Calu3 (cell line): ENCODE results near the gene ANGPTL1. TPM values are rescaled to one million over a fixed set of nuclear protein-coding genes. Genes with fewer than 3 reads are reported as not detected.

Source experiments
- BruUV-seq: library from RNA; stranded (reverse); fragments of 400-500 nt; replicated peaks from 2 replicates; lab custom pipeline; 2021; lab: Mats Ljungman, UMichigan
- CTCF ChIA-PET: fragments of 300-600 bp; sonication (Branson Sonifier 250); formaldehyde crosslinking; loops from one replicate; lab custom pipeline; 2022; ENCODE audit warnings: antibody characterized with exemption; lab: Charles Lee
- DNase-seq: peaks from one replicate; pipeline ENCODE4 v3.0.0; 2022
- H3K27ac Mint-ChIP-seq: one replicate; pipeline ENCODE4 v1.8.0; 2022; ENCODE audit warnings: mixed read lengths; ENCODE audit not compliant: unreplicated experiment
- H3K27me3 Mint-ChIP-seq: one replicate; pipeline ENCODE4 v1.8.0; 2022; ENCODE audit warnings: mixed read lengths; ENCODE audit not compliant: unreplicated experiment
- H3K36me3 Mint-ChIP-seq: one replicate; pipeline ENCODE4 v1.8.0; 2022; ENCODE audit warnings: mild to moderate bottlenecking, moderate library complexity, mixed read lengths; ENCODE audit not compliant: insufficient read depth, unreplicated experiment
- H3K4me1 Mint-ChIP-seq: one replicate; pipeline ENCODE4 v1.8.0; 2022; ENCODE audit warnings: mild to moderate bottlenecking, low read depth, mixed read lengths; ENCODE audit not compliant: unreplicated experiment
- H3K4me3 Mint-ChIP-seq: one replicate; pipeline ENCODE4 v1.8.0; 2022; ENCODE audit warnings: mild to moderate bottlenecking, low read depth, moderate library complexity, mixed read lengths; ENCODE audit not compliant: unreplicated experiment
- H3K9me3 Mint-ChIP-seq: one replicate; pipeline ENCODE4 v1.8.0; 2022; ENCODE audit warnings: low read depth, mixed read lengths; ENCODE audit not compliant: unreplicated experiment
- intact Hi-C: fragments of 100-400 bp; cut with micrococcal nuclease; formaldehyde crosslinking; loops from one replicate; pipeline ENCODE4 v1.10.0; 2022; ENCODE audit not compliant: unreplicated experiment
- total RNA-seq: library from RNA; stranded (reverse); gene quantifications from 2 replicates; pipeline ENCODE4 v1.2.3, GENCODE V29; 2022
- TF ChIP-seq, protein P1 (sequence below): fragments of 200-600 bp; IDR thresholded peaks from one replicate; pipeline ENCODE4 v1.8.0; 2022; ENCODE audit warnings: antibody characterized with exemption; ENCODE audit not compliant: unreplicated experiment

The ANGPTL1 gene
- total RNA-seq, 1 experiment from 2014 or later: 0.35 TPM

DNA sequence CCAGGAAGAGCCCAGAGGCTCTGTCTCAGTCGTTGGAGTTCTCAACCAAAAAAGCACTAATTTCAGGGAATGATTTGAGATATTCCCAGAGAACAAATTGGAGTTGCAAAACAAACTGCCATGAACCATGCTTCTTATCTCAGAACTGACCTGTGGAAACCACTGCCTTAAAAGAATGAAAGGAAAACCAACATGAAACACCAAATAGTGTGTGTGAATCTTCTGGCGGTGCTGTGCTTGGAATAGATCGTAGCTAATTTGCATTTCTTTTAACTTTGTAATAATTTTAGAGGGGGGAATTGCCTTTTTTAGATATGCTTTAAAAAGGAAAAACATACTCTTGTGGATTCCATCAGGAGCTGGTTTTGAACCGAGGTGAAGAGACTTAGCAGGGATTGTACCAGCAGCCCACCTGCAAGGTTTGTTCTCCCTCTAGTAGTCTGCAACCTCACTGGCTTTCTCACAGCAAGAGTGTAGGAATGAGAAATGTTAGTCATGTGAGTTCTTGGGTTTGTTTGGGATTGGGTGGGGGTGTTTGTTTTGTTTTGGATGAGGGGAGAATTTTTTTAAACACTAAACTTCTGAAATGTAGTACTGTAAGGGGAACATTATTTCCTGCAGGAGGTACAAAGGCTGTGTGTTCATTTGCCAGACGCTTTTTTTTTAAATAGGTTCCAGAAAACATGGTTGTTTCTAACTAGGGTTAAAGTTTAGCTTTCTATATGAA, 45.7 kb upstream of the ANGPTL1 start:
- Mint-ChIP-seq H3K4me3 (no peak overlapping the region), H3K4me1 (no peaks in the 10 kb centered on the region), H3K27ac (no peak overlapping the region), H3K27me3 (no peaks in the 10 kb centered on the region), H3K9me3 (no peaks in the 10 kb centered on the region), H3K36me3 (peaks cover 7% of the 10 kb centered on the region)
- TF ChIP-seq, protein P1, sequence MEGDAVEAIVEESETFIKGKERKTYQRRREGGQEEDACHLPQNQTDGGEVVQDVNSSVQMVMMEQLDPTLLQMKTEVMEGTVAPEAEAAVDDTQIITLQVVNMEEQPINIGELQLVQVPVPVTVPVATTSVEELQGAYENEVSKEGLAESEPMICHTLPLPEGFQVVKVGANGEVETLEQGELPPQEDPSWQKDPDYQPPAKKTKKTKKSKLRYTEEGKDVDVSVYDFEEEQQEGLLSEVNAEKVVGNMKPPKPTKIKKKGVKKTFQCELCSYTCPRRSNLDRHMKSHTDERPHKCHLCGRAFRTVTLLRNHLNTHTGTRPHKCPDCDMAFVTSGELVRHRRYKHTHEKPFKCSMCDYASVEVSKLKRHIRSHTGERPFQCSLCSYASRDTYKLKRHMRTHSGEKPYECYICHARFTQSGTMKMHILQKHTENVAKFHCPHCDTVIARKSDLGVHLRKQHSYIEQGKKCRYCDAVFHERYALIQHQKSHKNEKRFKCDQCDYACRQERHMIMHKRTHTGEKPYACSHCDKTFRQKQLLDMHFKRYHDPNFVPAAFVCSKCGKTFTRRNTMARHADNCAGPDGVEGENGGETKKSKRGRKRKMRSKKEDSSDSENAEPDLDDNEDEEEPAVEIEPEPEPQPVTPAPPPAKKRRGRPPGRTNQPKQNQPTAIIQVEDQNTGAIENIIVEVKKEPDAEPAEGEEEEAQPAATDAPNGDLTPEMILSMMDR: no peak
- intact Hi-C loops: no loop called here
- BruUV-seq: no TSS peak
- CTCF ChIA-PET: no interaction called here
- no peak for DNase-seq

DNA sequence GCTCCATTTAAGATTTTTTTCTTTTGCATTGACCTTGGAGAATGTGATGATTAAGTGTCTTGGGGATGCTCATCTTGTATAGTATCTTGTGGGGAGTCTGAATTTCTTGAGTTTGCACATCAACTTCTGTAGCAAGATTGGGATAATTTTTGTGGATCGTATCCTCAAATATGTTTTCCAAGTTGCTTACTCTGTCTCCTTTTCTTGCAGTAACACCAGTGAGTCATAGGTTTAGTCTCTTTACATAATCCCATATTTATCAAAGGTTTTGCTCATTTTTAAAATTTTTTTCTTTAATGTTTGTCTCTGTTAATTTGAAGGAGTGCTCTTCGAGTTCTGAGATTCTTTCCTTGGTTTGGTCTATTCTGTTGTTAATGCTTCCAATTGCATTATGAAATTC, 41.7 kb upstream of the ANGPTL1 start:
- CTCF ChIA-PET: no interaction called here
- TF ChIP-seq, protein P1: no peak
- no peak overlapping the region for H3K27ac Mint-ChIP-seq
- BruUV-seq: no TSS peak
- H3K9me3 Mint-ChIP-seq: no peaks in the 10 kb centered on the region
- DNase-seq: no peak
- intact Hi-C loops: no loop called here
- H3K4me3 Mint-ChIP-seq: no peak overlapping the region
- peaks cover 7% of the 10 kb centered on the region for H3K36me3 Mint-ChIP-seq
- no peaks in the 10 kb centered on the region for H3K4me1 Mint-ChIP-seq
- H3K27me3 Mint-ChIP-seq: no peaks in the 10 kb centered on the region

DNA sequence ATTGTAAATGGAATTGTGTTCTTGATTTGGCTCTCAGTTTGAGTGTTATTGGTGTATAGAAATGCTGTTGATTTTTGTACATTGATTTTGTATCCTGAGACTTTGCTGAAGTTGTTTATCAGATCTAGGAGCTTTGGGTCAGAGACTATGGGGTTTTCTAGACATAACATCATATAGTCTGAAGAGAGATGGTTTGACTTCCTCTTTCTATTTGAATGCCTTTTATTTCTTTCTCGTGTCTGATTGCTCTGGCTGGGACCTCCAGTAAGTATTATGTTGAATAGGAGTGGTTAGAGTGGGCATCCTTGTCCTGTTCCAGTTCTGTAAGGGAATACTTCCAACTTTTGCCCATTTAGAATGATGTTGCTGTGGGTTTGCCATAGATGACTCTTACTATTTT, 39.1 kb upstream of the ANGPTL1 start:
- Mint-ChIP-seq H3K4me3 (no peak overlapping the region), H3K4me1 (no peaks in the 10 kb centered on the region), H3K27me3 (no peaks in the 10 kb centered on the region), H3K27ac (no peak overlapping the region), H3K9me3 (no peaks in the 10 kb centered on the region), H3K36me3 (peaks cover 7% of the 10 kb centered on the region)
- BruUV-seq: no TSS peak
- DNase-seq: no peak
- CTCF ChIA-PET: no interaction called here
- TF ChIP-seq, protein P1: no peak
- intact Hi-C loops: no loop called here

DNA sequence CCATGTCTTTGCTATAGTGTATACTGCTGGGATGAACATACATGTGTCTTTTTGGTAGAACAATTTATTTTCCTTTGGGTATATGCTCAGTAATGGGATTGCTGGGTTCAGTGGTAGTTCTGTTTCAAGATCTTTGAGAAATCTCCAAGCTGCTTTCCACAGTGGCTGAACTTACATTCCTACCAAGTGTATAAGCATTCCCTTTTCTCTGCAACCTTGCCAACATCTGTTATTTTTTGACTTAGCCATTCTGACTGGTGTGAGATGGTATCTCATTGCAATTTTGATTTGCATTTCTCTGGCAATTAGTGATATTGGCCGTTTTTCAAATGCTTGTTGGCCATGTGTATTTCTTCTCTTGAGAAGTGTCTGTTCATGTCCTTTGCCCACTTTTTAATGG, 37.5 kb upstream of the ANGPTL1 start:
- Mint-ChIP-seq H3K4me3 (no peak overlapping the region), H3K36me3 (no peaks in the 10 kb centered on the region), H3K27ac (no peak overlapping the region), H3K4me1 (no peaks in the 10 kb centered on the region), H3K27me3 (no peaks in the 10 kb centered on the region), H3K9me3 (no peaks in the 10 kb centered on the region)
- TF ChIP-seq, protein P1: no peak
- intact Hi-C loops: no loop called here
- BruUV-seq: no TSS peak
- DNase-seq: no peak
- CTCF ChIA-PET: no interaction called here
